Ishikawa (cell line): Measurements from ENCODE around the gene MTG2.

ENCODE experiments used
- CEBPB ChIP-seq: IDR thresholded peaks from 2 replicates; pipeline ENCODE4 v1.6.1; 2012
- CREB1 ChIP-seq: IDR thresholded peaks from 2 replicates; pipeline ENCODE4 v1.6.1; 2012; ENCODE audit warnings: low read depth
- EGR1 ChIP-seq: IDR thresholded peaks from 2 replicates; pipeline ENCODE4 v1.6.1; 2012
- EP300 ChIP-seq: IDR thresholded peaks from 2 replicates; pipeline ENCODE4 v1.6.1; 2012; ENCODE audit warnings: borderline replicate concordance
- FOXM1 ChIP-seq: IDR thresholded peaks from 2 replicates; pipeline ENCODE4 v1.6.1; 2012; ENCODE audit warnings: low read depth, borderline replicate concordance
- MAX ChIP-seq: IDR thresholded peaks from 2 replicates; pipeline ENCODE4 v1.6.1; 2012
- NFIC ChIP-seq: IDR thresholded peaks from 2 replicates; pipeline ENCODE4 v1.6.1; 2012
- RAD21 ChIP-seq: IDR thresholded peaks from 2 replicates; pipeline ENCODE4 v1.6.1; 2012; ENCODE audit warnings: low read depth
- REST ChIP-seq: IDR thresholded peaks from 2 replicates; pipeline ENCODE4 v1.6.1; 2012; ENCODE audit warnings: low read depth, mild to moderate bottlenecking
- TAF1 ChIP-seq: IDR thresholded peaks from 2 replicates; pipeline ENCODE4 v1.6.1; 2012; ENCODE audit warnings: low read depth, mild to moderate bottlenecking
- TCF12 ChIP-seq: IDR thresholded peaks from 2 replicates; pipeline ENCODE4 v1.6.1; 2012; ENCODE audit warnings: low read depth
- TEAD4 ChIP-seq: IDR thresholded peaks from 2 replicates; pipeline ENCODE4 v1.6.1; 2012
- USF1 ChIP-seq: IDR thresholded peaks from 2 replicates; pipeline ENCODE4 v1.6.1; 2012
- YY1 ChIP-seq: IDR thresholded peaks from 2 replicates; pipeline ENCODE4 v1.6.1; 2012; ENCODE audit warnings: low read depth
- ZBTB7A ChIP-seq: IDR thresholded peaks from 2 replicates; pipeline ENCODE4 v1.6.1; 2012; ENCODE audit warnings: low read depth

Gene MTG2

GRCh38 chr20:62159839-62160238, 23.0 kb upstream of the MTG2 start:
- no peak for TF ChIP-seq TAF1
- peak; percentile 83 for TF ChIP-seq EGR1
- no peak for TF ChIP-seq REST

GRCh38 chr20:62160253-62160652, 22.6 kb upstream of the MTG2 start:
- TF ChIP-seq EP300 (no peak), MAX (no peak), ZBTB7A (no peak), EGR1 (no peak), TCF12 (no peak), CEBPB (no peak), REST (no peak), RAD21 (no peak), FOXM1 (no peak), NFIC (no peak), TAF1 (no peak), YY1 (no peak), CREB1 (no peak), USF1 (no peak)

- no peak for TF ChIP-seq EP300
- no peak for TF ChIP-seq CREB1
- no peak for TF ChIP-seq TEAD4
- TF ChIP-seq NFIC: no peak
- no peak for TF ChIP-seq ZBTB7A
- TF ChIP-seq REST: no peak
- TF ChIP-seq EGR1: no peak
- no peak for TF ChIP-seq CEBPB
- no peak for TF ChIP-seq MAX
- TF ChIP-seq YY1: no peak
These were observed 22.0 kb upstream of the MTG2 start for GRCh38 chr20:62160876-62161275.

GRCh38 chr20:62161347-62161746, 21.5 kb upstream of the MTG2 start:
- TF ChIP-seq RAD21: no peak
- peak; percentile 58; the same call in 1 of the 2 replicates for TF ChIP-seq EGR1

GRCh38 chr20:62162765-62163484, 19.9 kb upstream of the MTG2 start:
- no peak for TF ChIP-seq EGR1
- no peak for TF ChIP-seq NFIC
- no peak for TF ChIP-seq CREB1
- TF ChIP-seq EP300: no peak

GRCh38 chr20:62163485-62163865, 19.4 kb upstream of the MTG2 start:
- no peak for TF ChIP-seq CEBPB
- TF ChIP-seq YY1: no peak
- no peak for TF ChIP-seq TEAD4
- no peak for TF ChIP-seq NFIC
